RWPE2 (cell line): Measurements from ENCODE around the gene MEG3.

Experiments
- ATAC-seq: fragments of 200-7000 bp; cut with Tn5 transposase; 3 replicates; pipeline ENCODE4 v1.9.1; 2021; ENCODE audit warnings: low read depth
- DNase-seq: peaks from one replicate; pipeline ENCODE4 v3.0.0-alpha.2; 2020; ENCODE audit warnings: low spot score
- H3K27ac ChIP-seq: fragments of 450-650 bp; 2 replicates; pipeline ENCODE4 v1.5.1; 2017; ENCODE audit warnings: mild to moderate bottlenecking; ENCODE audit not compliant: poor library complexity, severe bottlenecking
- H3K27me3 ChIP-seq: fragments of 250-450 bp; sonication (Bioruptor Pico); 2 replicates; pipeline ENCODE4 v1.5.1; 2021; ENCODE audit warnings: mild to moderate bottlenecking, moderate library complexity; ENCODE audit not compliant: insufficient read depth, poor library complexity, severe bottlenecking
- H3K36me3 ChIP-seq: fragments of 250-450 bp; sonication (Bioruptor Pico); 2 replicates; pipeline ENCODE4 v1.5.1; 2020; ENCODE audit warnings: low read depth, mild to moderate bottlenecking, moderate library complexity
- H3K4me1 ChIP-seq: fragments of 250-450 bp; sonication (Bioruptor Pico); 2 replicates; pipeline ENCODE4 v1.5.1; 2021; ENCODE audit warnings: mild to moderate bottlenecking, moderate library complexity; ENCODE audit not compliant: insufficient read depth, poor library complexity, severe bottlenecking
- H3K4me3 ChIP-seq: fragments of 250-450 bp; sonication (Bioruptor Pico); 2 replicates; pipeline ENCODE4 v1.5.1; 2021; ENCODE audit warnings: mild to moderate bottlenecking, moderate library complexity; ENCODE audit not compliant: severe bottlenecking
- H3K9me3 ChIP-seq: fragments of 250-450 bp; sonication (Bioruptor Pico); 2 replicates; pipeline ENCODE4 v1.5.1; 2021; ENCODE audit warnings: mild to moderate bottlenecking, moderate library complexity; ENCODE audit not compliant: severe bottlenecking
- TF ChIP-seq, protein P1 (sequence below): fragments of 450-650 bp; IDR thresholded peaks from one replicate; pipeline ENCODE4 v1.5.1; 2017; ENCODE audit warnings: mild to moderate bottlenecking, moderate library complexity; ENCODE audit not compliant: poor library complexity, severe bottlenecking

Gene MEG3

DNA sequence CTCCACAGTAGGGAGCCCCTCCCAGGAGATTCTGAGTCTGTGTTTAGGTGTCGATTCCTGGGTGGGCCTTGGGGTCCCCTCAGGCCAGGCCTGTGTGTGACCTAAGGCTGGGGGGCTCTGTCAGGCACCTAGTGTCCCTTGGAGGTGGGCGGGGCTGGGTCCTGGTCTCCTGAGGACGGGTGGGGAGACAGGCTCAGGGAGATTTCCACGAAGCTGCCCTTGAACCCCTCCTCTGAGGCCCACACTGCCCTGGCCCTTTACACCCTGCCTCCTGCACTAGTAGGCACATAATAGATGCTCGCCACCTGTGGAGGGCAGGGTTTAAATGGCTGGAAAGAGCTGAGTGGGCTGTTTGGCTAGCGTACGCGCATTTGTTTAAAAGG, 32.9 kb downstream of the MEG3 start:
- Histone ChIP-seq H3K27me3 (no peaks in the 10 kb centered on the region), H3K27ac (no peak overlapping the region), H3K4me3 (no peak overlapping the region), H3K4me1 (no peaks in the 10 kb centered on the region), H3K9me3 (no peaks in the 10 kb centered on the region), H3K36me3 (no peaks in the 10 kb centered on the region)
- TF ChIP-seq, protein P1, sequence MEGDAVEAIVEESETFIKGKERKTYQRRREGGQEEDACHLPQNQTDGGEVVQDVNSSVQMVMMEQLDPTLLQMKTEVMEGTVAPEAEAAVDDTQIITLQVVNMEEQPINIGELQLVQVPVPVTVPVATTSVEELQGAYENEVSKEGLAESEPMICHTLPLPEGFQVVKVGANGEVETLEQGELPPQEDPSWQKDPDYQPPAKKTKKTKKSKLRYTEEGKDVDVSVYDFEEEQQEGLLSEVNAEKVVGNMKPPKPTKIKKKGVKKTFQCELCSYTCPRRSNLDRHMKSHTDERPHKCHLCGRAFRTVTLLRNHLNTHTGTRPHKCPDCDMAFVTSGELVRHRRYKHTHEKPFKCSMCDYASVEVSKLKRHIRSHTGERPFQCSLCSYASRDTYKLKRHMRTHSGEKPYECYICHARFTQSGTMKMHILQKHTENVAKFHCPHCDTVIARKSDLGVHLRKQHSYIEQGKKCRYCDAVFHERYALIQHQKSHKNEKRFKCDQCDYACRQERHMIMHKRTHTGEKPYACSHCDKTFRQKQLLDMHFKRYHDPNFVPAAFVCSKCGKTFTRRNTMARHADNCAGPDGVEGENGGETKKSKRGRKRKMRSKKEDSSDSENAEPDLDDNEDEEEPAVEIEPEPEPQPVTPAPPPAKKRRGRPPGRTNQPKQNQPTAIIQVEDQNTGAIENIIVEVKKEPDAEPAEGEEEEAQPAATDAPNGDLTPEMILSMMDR = no peak
- ATAC-seq (no peak), DNase-seq (no peak)

DNA sequence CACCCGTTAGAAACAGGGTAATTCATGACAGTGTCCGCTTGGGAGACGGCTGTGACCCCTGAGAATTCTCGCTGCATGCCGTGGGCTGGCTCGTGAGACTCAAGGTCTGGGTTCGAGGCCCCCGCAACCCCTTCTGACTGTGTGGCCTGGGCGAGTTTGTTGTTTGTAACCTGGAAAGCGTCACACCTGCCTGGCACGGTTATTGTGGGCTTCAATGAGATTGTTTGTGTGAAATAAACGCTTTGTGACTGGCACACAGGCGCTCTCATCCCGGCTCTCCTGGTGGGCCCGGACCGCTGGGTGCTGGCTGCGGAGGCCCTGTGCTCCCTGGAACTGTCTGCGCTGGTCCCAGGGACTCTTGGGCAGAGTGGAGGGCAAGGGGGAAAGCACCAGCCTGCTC, 33.9 kb downstream of the MEG3 start:
- DNase-seq (no peak), ATAC-seq (no peak)
- H3K36me3 ChIP-seq = no peaks in the 10 kb centered on the region
- peaks cover under 1% of the 10 kb centered on the region for H3K4me1 ChIP-seq
- H3K27me3 ChIP-seq = no peaks in the 10 kb centered on the region
- TF ChIP-seq, protein P1 = no peak
- H3K27ac ChIP-seq = no peak overlapping the region
- H3K9me3 ChIP-seq = no peaks in the 10 kb centered on the region
- no peak overlapping the region for H3K4me3 ChIP-seq

DNA sequence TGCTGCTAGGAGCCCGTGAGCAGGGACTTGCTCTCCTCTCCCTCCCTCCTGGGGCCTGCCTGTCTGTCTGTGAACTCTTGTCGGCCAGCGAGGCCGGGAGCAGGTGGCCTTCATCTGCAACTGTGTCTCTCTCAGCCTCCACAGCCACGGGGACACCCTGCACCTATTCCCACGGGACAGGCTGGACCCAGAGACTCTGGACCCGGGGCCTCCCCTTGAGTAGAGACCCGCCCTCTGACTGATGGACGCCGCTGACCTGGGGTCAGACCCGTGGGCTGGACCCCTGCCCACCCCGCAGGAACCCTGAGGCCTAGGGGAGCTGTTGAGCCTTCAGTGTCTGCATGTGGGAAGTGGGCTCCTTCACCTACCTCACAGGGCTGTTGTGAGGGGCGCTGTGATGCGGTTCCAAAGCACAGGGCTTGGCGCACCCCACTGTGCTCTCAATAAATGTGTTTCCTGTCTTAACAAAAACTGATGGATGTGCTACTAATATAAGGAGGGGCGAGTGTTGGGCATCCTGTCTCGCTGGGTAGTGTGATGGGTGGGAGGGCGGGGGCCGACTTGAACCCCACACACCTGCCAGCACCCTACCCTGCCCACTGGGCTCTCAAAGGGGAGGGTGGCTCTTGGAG, 34.8 kb downstream of the MEG3 start:
- TF ChIP-seq, protein P1 = no peak
- ATAC-seq (no peak), DNase-seq (no peak)
- H3K4me1 ChIP-seq = peaks cover 4% of the 10 kb centered on the region
- no peaks in the 10 kb centered on the region for H3K9me3 ChIP-seq
- no peaks in the 10 kb centered on the region for H3K36me3 ChIP-seq
- H3K4me3 ChIP-seq = no peak overlapping the region
- no peak overlapping the region for H3K27ac ChIP-seq
- H3K27me3 ChIP-seq = no peaks in the 10 kb centered on the region

DNA sequence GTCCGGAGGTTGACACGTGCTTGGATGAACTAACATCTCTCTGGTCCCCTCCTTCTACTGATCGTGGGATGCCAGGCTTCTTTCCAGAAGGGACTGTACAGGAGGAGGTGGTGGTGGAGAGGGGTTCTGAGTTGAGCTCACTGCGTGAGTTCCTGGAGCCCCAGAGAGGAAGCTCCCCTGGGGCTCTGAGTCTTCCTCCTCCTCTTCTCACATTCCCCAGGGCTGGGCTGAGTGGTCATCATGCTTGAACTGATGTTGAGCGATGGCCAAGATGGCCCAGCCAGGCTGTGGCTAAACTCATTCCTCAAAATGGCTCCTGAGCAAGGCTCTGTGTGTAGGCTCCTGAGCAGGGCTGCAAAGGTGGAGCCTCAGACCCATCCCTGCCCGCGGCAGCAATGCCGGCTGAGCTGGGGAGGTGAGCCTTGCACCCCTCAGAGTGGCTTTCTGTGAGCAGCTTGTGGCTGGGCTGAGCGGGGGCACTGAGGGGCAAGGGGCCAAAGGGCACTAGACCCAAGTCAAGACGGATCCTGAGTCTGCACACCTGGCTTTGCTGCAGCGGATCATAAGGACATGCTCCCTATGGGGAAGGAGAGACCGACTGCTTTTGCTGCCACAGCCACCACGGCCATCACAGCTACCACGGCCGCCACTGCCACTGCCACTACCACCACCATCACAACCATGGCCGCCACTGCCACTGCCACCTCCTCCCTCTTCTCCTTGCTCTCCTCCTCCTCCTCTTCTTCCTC, 35.4 kb downstream of the MEG3 start:
- DNase-seq = peak; percentile 63
- no peaks in the 10 kb centered on the region for H3K9me3 ChIP-seq
- no peak overlapping the region for H3K4me3 ChIP-seq
- ATAC-seq = no peak
- no peak overlapping the region for H3K27ac ChIP-seq
- H3K36me3 ChIP-seq = no peaks in the 10 kb centered on the region
- TF ChIP-seq, protein P1 = no peak
- H3K27me3 ChIP-seq = no peaks in the 10 kb centered on the region
- H3K4me1 ChIP-seq = peaks cover 4% of the 10 kb centered on the region

DNA sequence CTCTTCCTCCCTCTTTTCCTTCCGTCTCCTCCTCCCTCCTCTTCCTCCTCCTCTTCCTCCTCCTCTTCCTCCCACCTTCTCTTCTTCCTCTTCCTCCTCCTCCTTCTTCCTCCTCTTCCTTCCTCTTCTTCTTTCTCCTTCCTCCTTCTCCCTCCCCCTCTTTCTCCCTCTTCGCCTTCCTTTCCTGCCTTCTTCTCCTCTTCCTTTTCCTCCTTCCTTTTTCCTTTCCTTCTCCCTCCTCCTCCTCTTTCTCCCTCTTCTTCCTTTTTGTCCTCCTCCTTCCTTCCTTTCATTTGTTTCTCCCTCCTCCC, 36.0 kb downstream of the MEG3 start:
- Histone ChIP-seq H3K36me3 (no peaks in the 10 kb centered on the region), H3K4me3 (no peak overlapping the region), H3K9me3 (no peaks in the 10 kb centered on the region), H3K27me3 (no peaks in the 10 kb centered on the region), H3K27ac (no peak overlapping the region), H3K4me1 (peaks cover 4% of the 10 kb centered on the region)
- no peak for DNase-seq
- ATAC-seq = no peak
- TF ChIP-seq, protein P1 = no peak
